CD14-positive monocyte (primary cell): Measurements from ENCODE around the gene GOLGA7B. TPM values are rescaled to one million over a fixed set of nuclear protein-coding genes. Genes with fewer than 3 reads are reported as not detected.

Experiments
- DNase-seq, 3 donors: peaks; one replicate each; pipeline ENCODE4 v3.0.0-alpha.2; 2011 to 2022
- H2AFZ ChIP-seq: 2 replicates; pipeline ENCODE4 v1.6.0; 2012; ENCODE audit warnings: mild to moderate bottlenecking, low read depth, low read length, inconsistent platforms; ENCODE audit not compliant: insufficient read depth, poor library complexity, severe bottlenecking
- H3K27ac ChIP-seq, 2 donors: 1 replicate in 1 of 2; 2 replicates in 1 of 2; pipeline ENCODE4 v1.5.1; 2012 to 2013; ENCODE audit warnings: low read length in 2 of 2, control low read depth in 1 of 2, inconsistent platforms in 1 of 2, low read depth in 1 of 2, mild to moderate bottlenecking in 1 of 2
- H3K27me3 ChIP-seq, 2 donors: one replicate each; pipeline versions ENCODE4 v1.6.0 to v1.6.1; 2011 to 2013; ENCODE audit warnings: low read length in 2 of 2; ENCODE audit not compliant: control insufficient read depth in 2 of 2, insufficient read depth in 2 of 2
- H3K36me3 ChIP-seq, 2 donors: replicated peaks in 1 of 2; 1 replicate in 1 of 2; 2 replicates in 1 of 2; pipeline versions ENCODE4 v1.5.1 to v1.6.1; 2012 to 2013; ENCODE audit warnings: low read length in 2 of 2, control low read depth in 1 of 2, inconsistent platforms in 1 of 2, mild to moderate bottlenecking in 1 of 2; ENCODE audit not compliant: insufficient read depth in 2 of 2, control insufficient read depth in 1 of 2
- H3K4me1 ChIP-seq, 2 donors: 1 replicate in 1 of 2; 2 replicates in 1 of 2; pipeline versions ENCODE4 v1.5.1 to v1.6.1; 2012 to 2013; ENCODE audit warnings: low read length in 2 of 2, control low read depth in 1 of 2, inconsistent platforms in 1 of 2, mild to moderate bottlenecking in 1 of 2, moderate library complexity in 1 of 2; ENCODE audit not compliant: insufficient read depth in 2 of 2, control insufficient read depth in 1 of 2
- H3K4me2 ChIP-seq: replicated peaks from 2 replicates; pipeline ENCODE3; 2012; ENCODE audit warnings: low read length, moderate library complexity, mild to moderate bottlenecking; ENCODE audit not compliant: poor library complexity, severe bottlenecking; ENCODE audit errors: extremely low read depth
- H3K4me3 ChIP-seq, 3 experiments: fragments of 200-600 bp in 1 of 3; sonication (generic) in 1 of 3; replicated peaks in 1 of 3; 1 replicate in 2 of 3; 2 replicates in 1 of 3; pipeline ENCODE4 v1.5.1; 2011 to 2013; ENCODE audit warnings: low read length in 3 of 3, mild to moderate bottlenecking in 3 of 3, control low read depth in 2 of 3, low read depth in 2 of 3, inconsistent platforms in 1 of 3, moderate library complexity in 1 of 3
- H3K79me2 ChIP-seq: 2 replicates; pipeline ENCODE4 v1.6.0; 2012; ENCODE audit warnings: mild to moderate bottlenecking, control low read depth, inconsistent platforms, low read length, moderate library complexity; ENCODE audit not compliant: insufficient read depth
- H3K9ac ChIP-seq: 2 replicates; pipeline ENCODE4 v1.6.0; 2017; ENCODE audit warnings: low read length, mild to moderate bottlenecking; ENCODE audit not compliant: insufficient read depth, poor library complexity, severe bottlenecking
- H3K9me3 ChIP-seq, 2 donors: replicated peaks in 1 of 2; 1 replicate in 1 of 2; 2 replicates in 1 of 2; pipeline versions ENCODE4 v1.5.1 to v1.6.1; 2012 to 2013; ENCODE audit warnings: low read length in 2 of 2, control low read depth in 1 of 2; ENCODE audit not compliant: control insufficient read depth in 1 of 2, insufficient read depth in 1 of 2
- H4K20me1 ChIP-seq: 2 replicates; pipeline ENCODE4 v1.6.0; 2012; ENCODE audit warnings: mild to moderate bottlenecking, low read length, control low read depth, moderate library complexity; ENCODE audit not compliant: insufficient read depth
- H3K27ac Mint-ChIP-seq, 7 donors: one replicate each; pipeline ENCODE4 v1.8.0; 2020; ENCODE audit warnings: mild to moderate bottlenecking in 7 of 7, mixed read lengths in 7 of 7, moderate library complexity in 6 of 7, inconsistent platforms in 2 of 7
- H3K27me3 Mint-ChIP-seq, 3 donors: one replicate each; pipeline ENCODE4 v1.8.0; 2021 to 2022; ENCODE audit warnings: low read depth in 3 of 3, mild to moderate bottlenecking in 3 of 3, mixed read lengths in 3 of 3, moderate library complexity in 3 of 3, inconsistent platforms in 1 of 3
- H3K36me3 Mint-ChIP-seq, 2 donors: one replicate each; pipeline ENCODE4 v1.8.0; 2020; ENCODE audit warnings: mixed read lengths in 2 of 2, inconsistent platforms in 1 of 2, mild to moderate bottlenecking in 1 of 2
- H3K4me1 Mint-ChIP-seq: one replicate; pipeline ENCODE4 v1.8.0; 2020; ENCODE audit warnings: mild to moderate bottlenecking, mixed read lengths
- H3K4me3 Mint-ChIP-seq, 2 donors: one replicate each; pipeline ENCODE4 v1.8.0; 2020; ENCODE audit warnings: mild to moderate bottlenecking in 2 of 2, mixed read lengths in 2 of 2, moderate library complexity in 1 of 2
- H3K9me3 Mint-ChIP-seq, 7 donors: one replicate each; pipeline ENCODE4 v1.8.0; 2020 to 2022; ENCODE audit warnings: mixed read lengths in 7 of 7, mild to moderate bottlenecking in 6 of 7, moderate library complexity in 6 of 7, inconsistent platforms in 2 of 7
- WGBS: methylation state at CpG from one replicate; pipeline ENCODE4 v1.1.5; 2013; ENCODE audit warnings: missing lambda C conversion rate; ENCODE audit not compliant: insufficient coverage; 5-methylcytosine and 5-hydroxymethylcytosine counted together
- intact Hi-C, 2 donors: fragments of 100-400 bp; cut with micrococcal nuclease; formaldehyde crosslinking; loops; one replicate each; pipeline versions ENCODE4 v1.15.0 to v1.15.1; 2023
- polyA plus RNA-seq, 3 donors: library from polyadenylated mRNA; depleted of rRNA in 1 of 3; unstranded in 2 of 3; stranded (reverse) in 1 of 3; fragments of 300-500 nt in 2 of 3; fragments of >200 nt in 1 of 3; fragmentation: Illumina TruSeq in 2 of 3; gene quantifications; 1 replicate in 2 of 3; 2 replicates in 1 of 3; pipeline ENCODE4 v1.2.3, GENCODE V29; 2012 to 2021
- TF ChIP-seq, protein P1 (sequence below): fragments of 200-600 bp; IDR thresholded peaks from one replicate; pipeline ENCODE4 v1.8.0; 2022; ENCODE audit warnings: antibody characterized with exemption, mild to moderate bottlenecking

The GOLGA7B gene
- polyA plus RNA-seq, 3 donors = 0.03 TPM; not detected in 2

DNA sequence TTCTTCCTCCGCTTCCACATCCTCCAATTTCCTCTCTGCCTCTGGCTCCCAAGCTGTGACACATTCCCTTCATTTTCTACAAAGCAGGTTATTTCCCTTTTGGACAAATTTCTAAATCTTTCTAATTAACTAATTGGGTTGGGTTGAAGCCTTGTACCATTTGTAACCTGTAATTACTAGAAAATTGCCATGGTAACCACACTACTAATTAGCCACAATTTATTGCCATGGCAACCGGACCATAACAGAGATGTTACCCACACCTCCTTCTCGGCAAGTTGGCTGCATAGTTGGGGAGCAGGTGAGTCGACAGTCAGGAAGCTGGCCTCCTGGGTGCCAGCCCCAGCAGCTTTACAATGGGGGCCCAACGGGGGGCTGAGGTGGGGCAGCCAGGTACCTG, 61.6 kb downstream of the GOLGA7B start:
- Histone ChIP-seq H4K20me1 (no peaks in the 10 kb centered on the region), H3K4me1 (no peaks in the 10 kb centered on the region), H3K27me3 (peaks cover 0 to 3% of the 10 kb centered on the region in 2 donors), H3K4me3 (no peak overlapping the region), H2AFZ (no peak overlapping the region), H3K4me2 (no peak overlapping the region), H3K79me2 (no peaks in the 10 kb centered on the region), H3K36me3 (no peaks in the 10 kb centered on the region), H3K9me3 (no peaks in the 10 kb centered on the region), H3K9ac (no peak overlapping the region), H3K27ac (no peak overlapping the region)
- peaks cover 0 to 3% (median 0%) of the 10 kb centered on the region in 7 donors for H3K9me3 Mint-ChIP-seq
- TF ChIP-seq, protein P1, sequence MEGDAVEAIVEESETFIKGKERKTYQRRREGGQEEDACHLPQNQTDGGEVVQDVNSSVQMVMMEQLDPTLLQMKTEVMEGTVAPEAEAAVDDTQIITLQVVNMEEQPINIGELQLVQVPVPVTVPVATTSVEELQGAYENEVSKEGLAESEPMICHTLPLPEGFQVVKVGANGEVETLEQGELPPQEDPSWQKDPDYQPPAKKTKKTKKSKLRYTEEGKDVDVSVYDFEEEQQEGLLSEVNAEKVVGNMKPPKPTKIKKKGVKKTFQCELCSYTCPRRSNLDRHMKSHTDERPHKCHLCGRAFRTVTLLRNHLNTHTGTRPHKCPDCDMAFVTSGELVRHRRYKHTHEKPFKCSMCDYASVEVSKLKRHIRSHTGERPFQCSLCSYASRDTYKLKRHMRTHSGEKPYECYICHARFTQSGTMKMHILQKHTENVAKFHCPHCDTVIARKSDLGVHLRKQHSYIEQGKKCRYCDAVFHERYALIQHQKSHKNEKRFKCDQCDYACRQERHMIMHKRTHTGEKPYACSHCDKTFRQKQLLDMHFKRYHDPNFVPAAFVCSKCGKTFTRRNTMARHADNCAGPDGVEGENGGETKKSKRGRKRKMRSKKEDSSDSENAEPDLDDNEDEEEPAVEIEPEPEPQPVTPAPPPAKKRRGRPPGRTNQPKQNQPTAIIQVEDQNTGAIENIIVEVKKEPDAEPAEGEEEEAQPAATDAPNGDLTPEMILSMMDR = no peak
- H3K36me3 Mint-ChIP-seq = no peaks in the 10 kb centered on the region
- WGBS = 88% methylated on average over 2 of the region's 5 CpGs
- no peak for DNase-seq
- H3K27ac Mint-ChIP-seq = no peak overlapping the region
- peaks cover 12 to 25% (median 20%) of the 10 kb centered on the region in 3 donors for H3K27me3 Mint-ChIP-seq
- intact Hi-C loops = no loop called here
- peaks cover under 1% of the 10 kb centered on the region for H3K4me1 Mint-ChIP-seq
- no peak overlapping the region for H3K4me3 Mint-ChIP-seq

DNA sequence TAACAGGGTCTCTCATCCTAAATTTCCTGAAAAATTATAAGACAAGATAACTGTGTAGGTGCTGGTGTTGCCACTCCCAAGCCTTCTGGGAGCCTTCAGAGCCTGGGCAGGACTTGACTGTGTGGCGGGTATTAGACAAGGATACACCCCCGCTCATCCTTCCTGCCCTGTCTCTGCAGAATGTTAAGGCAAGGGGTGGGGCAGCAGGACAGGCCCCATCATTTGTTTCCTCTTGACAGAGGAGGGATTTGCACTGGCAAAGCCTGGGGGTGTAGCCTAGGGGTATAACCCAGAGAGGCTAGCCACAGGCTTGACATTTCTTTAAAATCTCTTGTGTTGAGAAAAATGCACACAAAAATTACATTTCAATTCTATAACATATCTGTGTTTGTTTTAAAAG, 63.5 kb downstream of the GOLGA7B start:
- H3K27me3 ChIP-seq = peaks cover 0 to 2% of the 10 kb centered on the region in 2 donors
- peaks cover 14 to 23% (median 15%) of the 10 kb centered on the region in 3 donors for H3K27me3 Mint-ChIP-seq
- no peak overlapping the region for H3K4me3 Mint-ChIP-seq
- H2AFZ ChIP-seq = no peak overlapping the region
- H3K27ac ChIP-seq = no peak overlapping the region
- H3K4me2 ChIP-seq = no peak overlapping the region
- H3K36me3 ChIP-seq = no peaks in the 10 kb centered on the region
- no peak for DNase-seq
- H3K4me1 Mint-ChIP-seq = peaks cover 6% of the 10 kb centered on the region
- no peaks in the 10 kb centered on the region for H3K9me3 ChIP-seq
- WGBS = 100% methylated on average over 1 of the region's 2 CpGs
- no peak overlapping the region for H3K9ac ChIP-seq
- no peak overlapping the region for H3K4me3 ChIP-seq
- H3K27ac Mint-ChIP-seq = no peak overlapping the region
- H3K9me3 Mint-ChIP-seq = peaks cover 0 to 1% (median 0%) of the 10 kb centered on the region in 7 donors
- no peaks in the 10 kb centered on the region for H3K79me2 ChIP-seq
- H4K20me1 ChIP-seq = no peaks in the 10 kb centered on the region
- H3K4me1 ChIP-seq = no peaks in the 10 kb centered on the region
- no peaks in the 10 kb centered on the region for H3K36me3 Mint-ChIP-seq
- intact Hi-C loops = no loop called here
- TF ChIP-seq, protein P1 = no peak
